Skeletal muscle satellite cell (primary cell): ENCODE results near the gene ACTG1.

Experiments
- H3K27me3 ChIP-seq: 2 replicates; pipeline ENCODE4 v1.7.0; 2013; ENCODE audit warnings: low read length; ENCODE audit not compliant: control insufficient read depth, insufficient read depth
- H3K36me3 ChIP-seq: 2 replicates; pipeline ENCODE4 v1.7.0; 2013; ENCODE audit warnings: mild to moderate bottlenecking, control low read depth, low read length; ENCODE audit not compliant: insufficient read depth
- H3K4me1 ChIP-seq: 2 replicates; pipeline ENCODE4 v1.7.0; 2013; ENCODE audit warnings: low read length; ENCODE audit not compliant: control insufficient read depth, insufficient read depth
- H3K4me2 ChIP-seq: 2 replicates; pipeline ENCODE4 v1.7.0; 2013; ENCODE audit warnings: mild to moderate bottlenecking, low read length
- H3K4me3 ChIP-seq: 2 replicates; pipeline ENCODE4 v1.7.0; 2013; ENCODE audit warnings: low read length
- H3K9ac ChIP-seq: 2 replicates; pipeline ENCODE4 v1.7.0; 2013; ENCODE audit warnings: mild to moderate bottlenecking, low read depth, low read length, moderate library complexity
- H3K9me3 ChIP-seq: replicated peaks from 2 replicates; pipeline ENCODE4 v1.7.0; 2013; ENCODE audit warnings: mild to moderate bottlenecking, control low read depth, low read length

ACTG1 gene

GRCh38 chr17:81487487-81488275, 24.9 kb downstream of the ACTG1 start:
- H3K4me3 ChIP-seq = peak overlapping the region; percentile 84
- H3K9me3 ChIP-seq = no peaks in the 10 kb centered on the region
- peak overlapping the region; percentile 99 for H3K4me2 ChIP-seq
- peaks cover 6% of the 10 kb centered on the region for H3K27me3 ChIP-seq
- peak overlapping the region; percentile 99 for H3K9ac ChIP-seq
- H3K4me1 ChIP-seq = peaks cover 34% of the 10 kb centered on the region
- no peaks in the 10 kb centered on the region for H3K36me3 ChIP-seq

GRCh38 chr17:81487089-81487486, 25.5 kb downstream of the ACTG1 start:
- peak overlapping the region; percentile 99 for H3K4me2 ChIP-seq
- H3K9ac ChIP-seq = peak overlapping the region; percentile 99
- H3K4me3 ChIP-seq = peak overlapping the region; percentile 84

GRCh38 chr17:81486199-81486810, 26.3 kb downstream of the ACTG1 start:
- Histone ChIP-seq H3K9ac (no peak overlapping the region), H3K36me3 (no peaks in the 10 kb centered on the region), H3K4me2 (no peak overlapping the region), H3K4me1 (peaks cover 39% of the 10 kb centered on the region), H3K9me3 (no peaks in the 10 kb centered on the region), H3K27me3 (no peaks in the 10 kb centered on the region), H3K4me3 (no peak overlapping the region)

More at GRCh38 chr17:81487089-81487486, 25.5 kb downstream of the ACTG1 start:
- Histone ChIP-seq H3K4me1 (peaks cover 34% of the 10 kb centered on the region), H3K36me3 (no peaks in the 10 kb centered on the region), H3K9me3 (no peaks in the 10 kb centered on the region), H3K27me3 (peaks cover 3% of the 10 kb centered on the region)

- peaks cover 50% of the 10 kb centered on the region for H3K4me1 ChIP-seq
- H3K9me3 ChIP-seq = no peaks in the 10 kb centered on the region
- no peaks in the 10 kb centered on the region for H3K36me3 ChIP-seq
- no peaks in the 10 kb centered on the region for H3K27me3 ChIP-seq
- peak overlapping the region; percentile 70 for H3K4me3 ChIP-seq
- H3K4me2 ChIP-seq = peak overlapping the region; percentile 93
- peak overlapping the region; percentile 46 for H3K9ac ChIP-seq
These were observed 28.2 kb downstream of the ACTG1 start for GRCh38 chr17:81484195-81484979.

- H3K4me1 ChIP-seq = peaks cover 50% of the 10 kb centered on the region
- H3K9me3 ChIP-seq = no peaks in the 10 kb centered on the region
- H3K27me3 ChIP-seq = no peaks in the 10 kb centered on the region
- peak overlapping the region; percentile 93 for H3K4me2 ChIP-seq
- no peak overlapping the region for H3K9ac ChIP-seq
- H3K36me3 ChIP-seq = no peaks in the 10 kb centered on the region
- peak overlapping the region; percentile 70 for H3K4me3 ChIP-seq
These were observed 28.8 kb downstream of the ACTG1 start for GRCh38 chr17:81483862-81484194.

- Histone ChIP-seq H3K27me3 (no peaks in the 10 kb centered on the region), H3K9ac (no peak overlapping the region), H3K36me3 (no peaks in the 10 kb centered on the region), H3K4me3 (peak overlapping the region; percentile 70), H3K4me1 (peaks cover 46% of the 10 kb centered on the region), H3K4me2 (peak overlapping the region; percentile 93), H3K9me3 (no peaks in the 10 kb centered on the region)
These were observed 29.3 kb downstream of the ACTG1 start for GRCh38 chr17:81483085-81483861.

GRCh38 chr17:81482673-81483072, 29.9 kb downstream of the ACTG1 start:
- Histone ChIP-seq H3K4me3 (no peak overlapping the region), H3K27me3 (no peaks in the 10 kb centered on the region), H3K4me2 (no peak overlapping the region), H3K36me3 (no peaks in the 10 kb centered on the region), H3K9me3 (no peaks in the 10 kb centered on the region), H3K4me1 (peaks cover 41% of the 10 kb centered on the region), H3K9ac (no peak overlapping the region)

- Histone ChIP-seq H3K4me2 (peak overlapping the region; percentile 82), H3K4me3 (peak overlapping the region; percentile 63), H3K9ac (no peak overlapping the region), H3K4me1 (peaks cover 38% of the 10 kb centered on the region), H3K36me3 (no peaks in the 10 kb centered on the region), H3K9me3 (no peaks in the 10 kb centered on the region), H3K27me3 (no peaks in the 10 kb centered on the region)
These were observed 30.6 kb downstream of the ACTG1 start for GRCh38 chr17:81481815-81482505.

- H3K4me1 ChIP-seq = peaks cover 38% of the 10 kb centered on the region
- H3K9ac ChIP-seq = no peak overlapping the region
These were observed 31.4 kb downstream of the ACTG1 start for GRCh38 chr17:81481073-81481799.

More at GRCh38 chr17:81481073-81481799, 31.4 kb downstream of the ACTG1 start:
- H3K4me2 ChIP-seq = peak overlapping the region; percentile 82
- H3K36me3 ChIP-seq = no peaks in the 10 kb centered on the region
- no peaks in the 10 kb centered on the region for H3K9me3 ChIP-seq
- H3K27me3 ChIP-seq = no peaks in the 10 kb centered on the region
- peak overlapping the region; percentile 63 for H3K4me3 ChIP-seq
